Heart left ventricle (tissue), 16 donors: Measurements from ENCODE around the gene NAPG. TPM values are rescaled to one million over a fixed set of nuclear protein-coding genes. Genes with fewer than 3 reads are reported as not detected.
"Not testable (repeated sequence)": the region's sequence is repeated elsewhere in the genome, so short reads cannot be mapped to it uniquely, and the experiment has no call there.

Experiments
- ATAC-seq, 4 donors: fragments of 200-7000 bp; cut with Tn5 transposase; one replicate each; pipeline ENCODE4 v1.9.1; 2020 to 2022; ENCODE audit warnings: moderate library complexity in 4 of 4, mild to moderate bottlenecking in 3 of 4, moderate number of reproducible peaks in 1 of 4
- DNase-seq, 5 donors: peaks; one replicate each; pipeline ENCODE4 v3.0.0-alpha.2; 2020
- H3K27ac ChIP-seq, 12 donors: fragments of 200-600 bp; sonication (generic) in 4 of 12; one replicate each; pipeline versions ENCODE4 v1.5.0 to v1.8.0; 2016 to 2022; ENCODE audit warnings: mild to moderate bottlenecking in 2 of 12
- H3K27me3 ChIP-seq, 9 donors: fragments of 200-600 bp; sonication (generic) in 2 of 9; one replicate each; pipeline versions ENCODE4 v1.5.1 to v1.8.0; 2016 to 2022; ENCODE audit warnings: mild to moderate bottlenecking in 3 of 9
- H3K36me3 ChIP-seq, 9 donors: fragments of 200-600 bp; sonication (generic) in 2 of 9; one replicate each; pipeline versions ENCODE4 v1.5.0 to v1.8.0; 2018 to 2022; ENCODE audit warnings: mild to moderate bottlenecking in 2 of 9
- H3K4me1 ChIP-seq, 12 donors: fragments of 200-600 bp; sonication (generic) in 4 of 12; one replicate each; pipeline versions ENCODE4 v1.5.0 to v1.8.0; 2016 to 2022; ENCODE audit warnings: mild to moderate bottlenecking in 3 of 12
- H3K4me3 ChIP-seq, 12 donors: fragments of 200-600 bp; sonication (generic) in 4 of 12; one replicate each; pipeline versions ENCODE4 v1.5.0 to v1.8.0; 2017 to 2022; ENCODE audit warnings: mild to moderate bottlenecking in 9 of 12, moderate library complexity in 4 of 12
- H3K9me3 ChIP-seq, 12 donors: fragments of 200-600 bp; sonication (generic) in 4 of 12; one replicate each; pipeline versions ENCODE4 v1.5.0 to v1.8.0; 2016 to 2022; ENCODE audit warnings: mild to moderate bottlenecking in 1 of 12
- CTCF ChIP-seq, 12 donors: fragments of 200-600 bp; sonication (generic) in 4 of 12; IDR thresholded peaks; one replicate each; pipeline versions ENCODE4 v1.5.0 to v1.8.0; 2018 to 2022; ENCODE audit warnings: antibody characterized with exemption in 12 of 12, mild to moderate bottlenecking in 5 of 12
- POLR2A ChIP-seq, 2 donors: fragments of 450-650 bp; IDR thresholded peaks; one replicate each; pipeline ENCODE4 v1.6.1; 2017; ENCODE audit warnings: antibody characterized with exemption in 2 of 2, mild to moderate bottlenecking in 2 of 2, moderate library complexity in 2 of 2
- WGBS, 4 donors: extraction: QIAGEN DNeasy Blood & Tissue Kit in 2 of 4; methylation state at CpG; one replicate each; pipeline versions ENCODE4 v1.1.5 to v1.1.7; 2013 to 2018; 5-methylcytosine and 5-hydroxymethylcytosine counted together
- intact Hi-C, 10 donors: fragments of 100-400 bp; cut with DNase I; formaldehyde crosslinking; loops; one replicate each; pipeline versions ENCODE4 v1.11.1 to v1.14.2; 2022
- polyA plus RNA-seq, 2 donors: library from polyadenylated mRNA; stranded (reverse); fragments of 200-250 nt; gene quantifications; one replicate each; pipeline ENCODE4 v1.2.3, GENCODE V29; 2013
- total RNA-seq, 9 donors: library from RNA; depleted of rRNA in 2 of 9; stranded (reverse); fragments of >200 nt in 2 of 9; fragmentation: NEBNext Ultra II Directional in 3 of 9; extraction: Animal tissue kit (Norgen Biotek cat#: 25700) in 3 of 9; gene quantifications; one replicate each; pipeline versions ENCODE4 v1.1.0 to v1.2.4, GENCODE V29; 2016 to 2023
- donor health status: ischemic (EF 13 %, LVEDD 7.1; RV severe dilation, severe dysfunction).
- donor health status: healthy with polysubstance abuse.
- donor health status: DM: no; HTN: yes; CAD: no.
- donor health status: DM: no; HTN: no; CAD: no.
- donor health status: ischemic (EF 25% LVEDD 6.9; RV normal size, moderate dysfunction).
- donor health status: ischemic (EF 25% LVEDD 5.7; RV mildly dilated, moderate dysfunction).
- donor health status: healthy.
- donor health status: DM: yes; HTN: yes; CAD: no.
- donor health status: ischemic (EF 35%, LVEDD 5.7; RV mildly dilated, moderate dysfunction).
- donor health status: nonischemic (EF 11% LVEDD 7.7; RV severe dilation, severe dysfunction).
- donor health status: DM: yes; HTN: yes; CAD: no.
- donor health status: PGD.
- donor health status: ischemic (EF 29% LVEDD 5.4; RV normal size, mild dysfunction).
- donor health status: nonischemic (EF 23%, LVEDD 6.1; RV moderate dilation, normal function).

The NAPG gene
- total and polyA plus RNA-seq, 11 donors, result 12.7 to 46.3 (median 34.5) TPM

DNA sequence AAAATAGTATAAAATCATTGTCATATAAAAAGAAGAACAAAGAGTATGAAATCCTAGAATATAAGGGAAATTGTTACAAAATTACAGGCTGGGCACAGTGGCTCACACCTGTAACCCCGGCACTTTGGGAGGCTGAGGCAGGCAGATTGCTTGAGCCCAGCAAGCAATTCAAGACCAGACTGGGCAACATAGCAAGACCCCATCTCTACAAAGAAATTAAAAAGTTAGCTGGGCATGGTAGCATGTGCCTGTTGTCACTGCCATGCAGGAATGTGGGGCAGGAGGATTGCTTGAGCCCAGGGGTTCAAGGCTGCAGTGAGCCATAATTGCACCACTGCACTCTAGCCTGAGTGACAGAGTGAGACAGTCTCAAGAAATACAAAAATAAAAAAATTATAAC is 44.8 kb downstream of the NAPG start:
- H3K4me1 ChIP-seq, result no peaks in the 10 kb centered on the region
- no peak for DNase-seq
- TF ChIP-seq CTCF (IDR thresholded peaks at IDR 0.05) (no peak), POLR2A (IDR thresholded peaks at IDR 0.05) (no peak)
- H3K27me3 ChIP-seq, result no peaks in the 10 kb centered on the region
- no peak overlapping the region for H3K4me3 ChIP-seq
- intact Hi-C loops, result no loop called here
- H3K27ac ChIP-seq, result no peak overlapping the region
- no peaks in the 10 kb centered on the region for H3K9me3 ChIP-seq
- ATAC-seq, result no peak
- WGBS, 4 donors, result 91 to 98% (median 94%) methylated on average over 1 of the region's 1 CpG
- no peaks in the 10 kb centered on the region for H3K36me3 ChIP-seq

DNA sequence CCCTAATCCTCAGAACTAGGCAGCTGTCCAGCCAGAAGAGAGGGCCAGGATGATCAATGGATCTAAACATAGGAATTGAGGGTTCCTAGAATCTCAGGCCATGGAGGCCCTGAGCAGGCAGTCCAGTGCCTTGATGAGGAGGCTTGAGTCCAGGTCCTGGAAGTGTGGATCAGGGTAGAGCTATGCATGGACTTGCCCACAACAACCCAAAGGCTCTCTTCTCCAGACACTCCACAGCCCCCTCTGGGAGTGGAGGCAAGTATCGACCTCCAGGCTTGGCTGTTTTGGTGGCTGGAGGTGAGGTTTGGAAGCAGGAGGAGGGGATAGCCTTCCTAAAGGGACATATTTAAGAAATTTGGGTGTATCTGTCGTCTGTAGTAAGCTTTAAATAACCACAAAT is 45.7 kb downstream of the NAPG start:
- H3K4me3 ChIP-seq, result no peak overlapping the region
- WGBS, 4 donors, result 35 to 62% (median 56%) methylated on average over 2 of the region's 2 CpGs
- H3K36me3 ChIP-seq, result no peaks in the 10 kb centered on the region
- no peaks in the 10 kb centered on the region for H3K27me3 ChIP-seq
- TF ChIP-seq POLR2A (IDR thresholded peaks at IDR 0.05) (no peak), CTCF (IDR thresholded peaks at IDR 0.05) (no peak)
- H3K9me3 ChIP-seq, result no peaks in the 10 kb centered on the region
- ATAC-seq, result no peak
- DNase-seq, result no peak
- intact Hi-C loops, result no loop called here
- H3K27ac ChIP-seq, result no peak overlapping the region
- no peaks in the 10 kb centered on the region for H3K4me1 ChIP-seq

DNA sequence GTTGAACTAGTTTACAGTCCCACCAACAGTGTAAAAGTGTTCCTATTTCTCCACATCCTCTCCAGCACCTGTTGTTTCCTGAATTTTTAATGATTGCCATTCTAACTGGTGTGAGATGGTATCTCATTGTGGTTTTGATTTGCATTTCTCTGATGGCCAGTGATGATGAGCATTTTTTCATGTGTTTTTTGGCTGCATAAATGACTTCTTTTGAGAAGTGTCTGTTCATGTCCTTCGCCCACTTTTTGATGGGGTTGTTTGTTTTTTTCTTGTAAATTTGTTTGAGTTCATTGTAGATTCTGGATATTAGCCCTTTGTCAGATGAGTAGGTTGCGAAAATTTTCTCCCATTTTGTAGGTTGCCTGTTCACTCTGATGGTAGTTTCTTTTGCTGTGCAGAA is 47.4 kb downstream of the NAPG start:
- intact Hi-C loops, H3K4me1 ChIP-seq, ATAC-seq, DNase-seq, H3K4me3 ChIP-seq, H3K27me3 ChIP-seq, H3K36me3 ChIP-seq, H3K27ac ChIP-seq, H3K9me3 ChIP-seq: not testable (repeated sequence)
- 83 to 86% methylated on average over 1 of the region's 2 CpGs; no CpG with 5 or more reads in 2 of the 4 donors for WGBS, 4 donors

DNA sequence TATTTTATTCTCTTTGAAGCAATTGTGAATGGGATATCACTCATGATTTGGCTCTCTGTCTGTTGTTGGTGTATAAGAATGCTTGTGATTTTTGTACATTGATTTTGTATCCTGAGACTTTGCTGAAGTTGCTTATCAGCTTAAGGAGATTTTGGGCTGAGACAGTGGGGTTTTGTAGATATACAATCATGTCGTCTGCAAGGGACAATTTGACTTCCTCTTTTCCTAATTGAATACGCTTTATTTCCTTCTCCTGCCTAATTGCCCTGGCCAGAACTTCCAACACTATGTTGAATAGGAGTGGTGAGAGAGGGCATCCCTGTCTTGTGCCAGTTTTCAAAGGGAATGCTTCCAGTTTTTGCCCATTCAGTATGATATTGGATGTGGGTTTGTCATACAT is 48.6 kb downstream of the NAPG start:
- H3K36me3 ChIP-seq, intact Hi-C loops, H3K4me1 ChIP-seq, ATAC-seq, H3K27ac ChIP-seq, DNase-seq, H3K27me3 ChIP-seq, H3K9me3 ChIP-seq, H3K4me3 ChIP-seq: not testable (repeated sequence)
- WGBS, 4 donors, result 57 to 70% (median 64%) methylated on average over 2 of the region's 2 CpGs

DNA sequence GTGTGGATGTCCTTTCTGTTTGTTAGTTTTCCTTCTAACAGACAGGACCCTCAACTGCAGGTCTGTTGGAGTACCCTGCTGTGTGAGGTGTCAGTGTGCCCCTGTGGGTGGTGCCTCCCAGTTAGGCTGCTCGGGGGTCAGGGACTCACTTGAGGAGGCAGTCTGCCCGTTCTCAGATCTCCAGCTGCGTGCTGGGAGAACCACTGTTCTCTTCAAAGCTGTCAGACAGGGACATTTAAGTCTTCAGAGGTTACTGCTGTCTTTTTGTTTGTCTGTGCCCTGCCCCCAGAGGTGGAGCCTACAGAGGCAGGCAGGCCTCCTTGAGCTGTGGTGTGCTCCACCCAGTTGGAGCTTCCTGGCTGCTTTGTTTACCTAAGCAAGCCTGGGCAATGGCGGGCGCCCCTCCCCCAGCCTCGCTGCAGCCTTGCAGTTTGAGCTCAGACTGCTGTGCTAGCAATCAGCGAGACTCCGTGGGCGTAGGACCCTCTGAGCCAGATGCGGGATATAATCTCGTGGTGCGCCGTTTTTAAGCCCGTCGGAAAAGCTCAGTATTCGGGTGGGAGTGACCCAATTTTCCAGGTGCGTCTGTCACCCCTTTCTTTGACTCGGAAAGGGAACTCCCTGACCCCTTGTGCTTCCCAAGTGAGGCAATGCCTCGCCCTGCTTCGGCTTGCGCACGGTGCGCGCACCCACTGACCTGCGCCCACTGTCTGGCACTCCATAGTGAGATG is 52.2 kb downstream of the NAPG start:
- H3K27me3 ChIP-seq, intact Hi-C loops: not testable (repeated sequence)
- WGBS, 4 donors, result 85 to 91% (median 87%) methylated on average over 16 to 25 of the region's 25 CpGs

GRCh38 chr18:10578573-10578899 is 52.7 kb downstream of the NAPG start:
- H3K4me1 ChIP-seq, H3K27ac ChIP-seq, H3K36me3 ChIP-seq, DNase-seq, H3K27me3 ChIP-seq, intact Hi-C loops, H3K4me3 ChIP-seq, ATAC-seq, H3K9me3 ChIP-seq: not testable (repeated sequence)
- 93 to 96% (median 94%) methylated on average over 11 of the region's 11 CpGs for WGBS, 4 donors

More for the DNA sequence above, 52.2 kb downstream of the NAPG start:
- not testable (repeated sequence) for DNase-seq, H3K4me3 ChIP-seq, H3K4me1 ChIP-seq, ATAC-seq, H3K36me3 ChIP-seq, H3K9me3 ChIP-seq, H3K27ac ChIP-seq
